ENCODE measurements around the gene SORT1. TPM values are rescaled to one million over a fixed set of nuclear protein-coding genes. Genes with fewer than 3 reads are reported as not detected.

SORT1 gene
- total and polyA plus RNA-seq, 12 donors: 32.8 to 235 (median 119) TPM

GRCh38 chr1:109331113-109331512 is 66.6 kb downstream of the SORT1 start:
- peaks cover 0 to 31% (median 18%) of the 10 kb centered on the region in 11 donors for H3K9me3 ChIP-seq
- intact Hi-C loops (cut with DNase I): no loop called here
- TF ChIP-seq, protein P1, sequence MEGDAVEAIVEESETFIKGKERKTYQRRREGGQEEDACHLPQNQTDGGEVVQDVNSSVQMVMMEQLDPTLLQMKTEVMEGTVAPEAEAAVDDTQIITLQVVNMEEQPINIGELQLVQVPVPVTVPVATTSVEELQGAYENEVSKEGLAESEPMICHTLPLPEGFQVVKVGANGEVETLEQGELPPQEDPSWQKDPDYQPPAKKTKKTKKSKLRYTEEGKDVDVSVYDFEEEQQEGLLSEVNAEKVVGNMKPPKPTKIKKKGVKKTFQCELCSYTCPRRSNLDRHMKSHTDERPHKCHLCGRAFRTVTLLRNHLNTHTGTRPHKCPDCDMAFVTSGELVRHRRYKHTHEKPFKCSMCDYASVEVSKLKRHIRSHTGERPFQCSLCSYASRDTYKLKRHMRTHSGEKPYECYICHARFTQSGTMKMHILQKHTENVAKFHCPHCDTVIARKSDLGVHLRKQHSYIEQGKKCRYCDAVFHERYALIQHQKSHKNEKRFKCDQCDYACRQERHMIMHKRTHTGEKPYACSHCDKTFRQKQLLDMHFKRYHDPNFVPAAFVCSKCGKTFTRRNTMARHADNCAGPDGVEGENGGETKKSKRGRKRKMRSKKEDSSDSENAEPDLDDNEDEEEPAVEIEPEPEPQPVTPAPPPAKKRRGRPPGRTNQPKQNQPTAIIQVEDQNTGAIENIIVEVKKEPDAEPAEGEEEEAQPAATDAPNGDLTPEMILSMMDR (IDR thresholded peaks at IDR 0.05): no peak
- peaks cover 0 to 100% (median 70%) of the 10 kb centered on the region in 9 donors for H3K36me3 ChIP-seq
- ATAC-seq: no peak
- H3K4me1 ChIP-seq: no peaks in the 10 kb centered on the region
- DNase-seq: no peak
- no peak overlapping the region for H3K27ac ChIP-seq
- no peak overlapping the region for H3K4me3 ChIP-seq
- H3K27me3 ChIP-seq: no peaks in the 10 kb centered on the region

- intact Hi-C loops (cut with DNase I): no loop called here
- no peak for DNase-seq
Measured at GRCh38 chr1:109327285-109327684, 70.4 kb downstream of the SORT1 start.

GRCh38 chr1:109322974-109323373 is 74.7 kb downstream of the SORT1 start:
- H3K27me3 ChIP-seq: no peaks in the 10 kb centered on the region
- H3K4me1 ChIP-seq: no peaks in the 10 kb centered on the region
- H3K36me3 ChIP-seq: peaks cover 0 to 100% (median 73%) of the 10 kb centered on the region in 9 donors
- no peak for ATAC-seq
- TF ChIP-seq, protein P1 (IDR thresholded peaks at IDR 0.05): no peak
- H3K27ac ChIP-seq: no peak overlapping the region
- H3K9me3 ChIP-seq: no peaks in the 10 kb centered on the region
- DNase-seq: no peak
- no peak overlapping the region for H3K4me3 ChIP-seq
- WGBS, 2 donors: 92 to 93% methylated on average over 6 of the region's 6 CpGs
- intact Hi-C loops (cut with DNase I): no loop called here

More at GRCh38 chr1:109327285-109327684, 70.4 kb downstream of the SORT1 start:
- TF ChIP-seq, protein P1 (IDR thresholded peaks at IDR 0.05): no peak
- Histone ChIP-seq H3K4me1 (no peaks in the 10 kb centered on the region), H3K4me3 (no peak overlapping the region), H3K36me3 (peaks cover 0 to 100% (median 62%) of the 10 kb centered on the region in 9 donors), H3K9me3 (peaks cover 0 to 23% (median 12%) of the 10 kb centered on the region in 11 donors), H3K27me3 (no peaks in the 10 kb centered on the region), H3K27ac (no peak overlapping the region)
- WGBS, 2 donors: 78 to 82% methylated on average over 5 of the region's 5 CpGs
- ATAC-seq: no peak

DNA sequence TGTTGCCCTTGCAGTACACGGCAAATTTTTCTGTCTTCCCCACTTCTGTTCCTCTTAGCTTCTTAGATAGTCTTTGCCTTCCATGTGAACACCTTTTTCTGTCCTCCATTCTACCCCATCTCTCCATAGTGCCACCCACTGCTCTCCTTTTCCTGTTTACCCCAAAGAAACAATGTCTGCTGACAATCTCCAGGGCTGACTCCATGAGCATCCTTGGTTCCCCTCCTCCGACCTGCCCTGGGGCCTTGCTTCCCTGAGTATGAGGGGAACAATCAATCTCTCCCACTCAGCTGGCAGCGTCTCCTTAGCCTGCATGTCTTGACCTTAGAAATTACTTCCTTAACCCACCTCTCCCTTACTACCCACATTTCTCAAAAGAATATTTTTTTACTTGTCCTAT is 78.6 kb downstream of the SORT1 start:
- no peak for DNase-seq
- Histone ChIP-seq H3K27me3 (no peaks in the 10 kb centered on the region), H3K4me1 (no peaks in the 10 kb centered on the region), H3K4me3 (no peak overlapping the region), H3K9me3 (no peaks in the 10 kb centered on the region), H3K27ac (no peak overlapping the region), H3K36me3 (peaks cover 0 to 100% (median 88%) of the 10 kb centered on the region in 9 donors)
- 86 to 93% methylated on average over 3 of the region's 3 CpGs for whole genome bisulfite sequencing, 2 donors
- intact Hi-C loops (cut with DNase I): no loop called here
- no peak for ATAC-seq
- TF ChIP-seq, protein P1 (IDR thresholded peaks at IDR 0.05): no peak

Data from heart right ventricle (tissue), 16 donors.